Peyer's patch (tissue), 4 donors: ENCODE results near the gene EIF2S2. TPM values are rescaled to one million over a fixed set of nuclear protein-coding genes. Genes with fewer than 3 reads are reported as not detected.

Source experiments
- DNase-seq, 3 donors: peaks; one replicate each; pipeline ENCODE4 v3.0.0-alpha.2; 2017 to 2019
- H3K27ac ChIP-seq, 4 donors: fragments of 200-600 bp; sonication (generic); one replicate each; pipeline ENCODE4 v1.5.1; 2016 to 2019
- H3K27me3 ChIP-seq, 2 donors: fragments of 200-600 bp; sonication (generic); one replicate each; pipeline ENCODE4 v1.5.1; 2019
- H3K36me3 ChIP-seq, 3 donors: fragments of 200-600 bp; sonication (generic); one replicate each; pipeline ENCODE4 v1.5.1; 2016 to 2019
- H3K4me1 ChIP-seq, 4 donors: fragments of 200-600 bp; sonication (generic); one replicate each; pipeline ENCODE4 v1.5.1; 2016 to 2019
- H3K4me3 ChIP-seq, 4 donors: fragments of 200-600 bp; sonication (generic); 1 replicate in 3 of 4; 2 replicates in 1 of 4; pipeline ENCODE4 v1.5.1; 2016 to 2019; ENCODE audit warnings: mild to moderate bottlenecking in 1 of 4
- H3K9me3 ChIP-seq, 4 donors: fragments of 200-600 bp; sonication (generic); one replicate each; pipeline ENCODE4 v1.5.1; 2016 to 2019; ENCODE audit warnings: mild to moderate bottlenecking in 1 of 4
- POLR2A ChIP-seq, 2 donors: fragments of 450-650 bp; IDR thresholded peaks; one replicate each; pipeline ENCODE4 v1.5.1; 2017; ENCODE audit warnings: antibody characterized with exemption in 2 of 2, mild to moderate bottlenecking in 2 of 2, moderate library complexity in 2 of 2
- total RNA-seq, 4 donors: library from RNA; depleted of rRNA; stranded (reverse); fragments of >200 nt; gene quantifications; one replicate each; pipeline ENCODE4 v1.1.0, GENCODE V29; 2016
- TF ChIP-seq, protein P1 (sequence below), 6 experiments: fragments of 450-650 bp in 4 of 6; fragments of 200-600 bp in 2 of 6; sonication (generic) in 1 of 6; IDR thresholded peaks; one replicate each; pipeline ENCODE4 v1.5.1; 2017 to 2019; ENCODE audit warnings: antibody characterized with exemption in 6 of 6, mild to moderate bottlenecking in 3 of 6, moderate library complexity in 1 of 6

Gene EIF2S2
- total RNA-seq, 4 donors from 2014 or later: 25.0 to 48.7 (median 30.6) TPM

DNA sequence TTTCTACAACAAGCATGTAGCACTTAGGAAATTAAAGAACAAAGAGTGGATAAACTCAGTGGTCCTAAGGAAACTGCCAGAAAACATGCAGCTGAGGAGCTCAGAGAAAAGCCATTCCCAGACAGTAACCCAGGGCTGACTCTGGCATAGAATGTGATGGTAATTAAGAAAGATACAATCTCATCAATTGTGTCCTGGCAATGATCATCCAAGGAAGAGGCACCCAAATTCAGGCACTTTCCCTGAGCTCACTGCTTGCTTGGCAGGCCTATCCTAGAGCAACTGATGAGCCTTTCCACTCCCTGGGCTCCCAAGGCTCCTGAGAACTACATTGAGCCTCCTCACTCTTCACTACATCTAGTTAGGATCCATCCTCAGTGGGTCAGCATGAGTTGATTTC lies 16.2 kb downstream of the EIF2S2 start:
- no peaks in the 10 kb centered on the region for H3K9me3 ChIP-seq
- no peak for DNase-seq
- no peak for TF ChIP-seq POLR2A (IDR thresholded peaks at IDR 0.05)
- TF ChIP-seq, protein P1, sequence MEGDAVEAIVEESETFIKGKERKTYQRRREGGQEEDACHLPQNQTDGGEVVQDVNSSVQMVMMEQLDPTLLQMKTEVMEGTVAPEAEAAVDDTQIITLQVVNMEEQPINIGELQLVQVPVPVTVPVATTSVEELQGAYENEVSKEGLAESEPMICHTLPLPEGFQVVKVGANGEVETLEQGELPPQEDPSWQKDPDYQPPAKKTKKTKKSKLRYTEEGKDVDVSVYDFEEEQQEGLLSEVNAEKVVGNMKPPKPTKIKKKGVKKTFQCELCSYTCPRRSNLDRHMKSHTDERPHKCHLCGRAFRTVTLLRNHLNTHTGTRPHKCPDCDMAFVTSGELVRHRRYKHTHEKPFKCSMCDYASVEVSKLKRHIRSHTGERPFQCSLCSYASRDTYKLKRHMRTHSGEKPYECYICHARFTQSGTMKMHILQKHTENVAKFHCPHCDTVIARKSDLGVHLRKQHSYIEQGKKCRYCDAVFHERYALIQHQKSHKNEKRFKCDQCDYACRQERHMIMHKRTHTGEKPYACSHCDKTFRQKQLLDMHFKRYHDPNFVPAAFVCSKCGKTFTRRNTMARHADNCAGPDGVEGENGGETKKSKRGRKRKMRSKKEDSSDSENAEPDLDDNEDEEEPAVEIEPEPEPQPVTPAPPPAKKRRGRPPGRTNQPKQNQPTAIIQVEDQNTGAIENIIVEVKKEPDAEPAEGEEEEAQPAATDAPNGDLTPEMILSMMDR (IDR thresholded peaks at IDR 0.05): no peak
- no peaks in the 10 kb centered on the region for H3K27me3 ChIP-seq
- peaks cover 0 to 97% (median 0%) of the 10 kb centered on the region in 3 donors for H3K36me3 ChIP-seq
- no peak overlapping the region for H3K27ac ChIP-seq
- no peak overlapping the region for H3K4me3 ChIP-seq
- H3K4me1 ChIP-seq: no peaks in the 10 kb centered on the region

DNA sequence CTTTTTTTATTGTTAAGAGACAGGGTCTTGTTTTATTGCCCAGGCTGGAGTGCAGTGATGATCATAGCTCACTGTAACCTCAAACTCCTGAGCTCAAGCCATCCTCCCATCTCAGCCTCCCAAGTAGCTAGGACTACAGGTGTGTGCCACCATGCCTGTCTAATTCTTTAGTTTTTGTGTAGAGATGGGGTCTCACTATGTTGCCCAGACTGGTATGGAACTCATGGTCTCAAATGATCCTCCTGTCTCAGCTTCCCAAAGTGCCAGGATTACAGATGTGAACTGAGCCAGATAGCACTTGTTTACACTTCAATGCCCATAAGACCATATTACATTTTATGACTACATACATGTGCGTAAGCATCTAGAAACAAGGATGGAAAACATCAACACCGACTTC lies 18.1 kb downstream of the EIF2S2 start:
- no peak overlapping the region for H3K4me3 ChIP-seq
- H3K27ac ChIP-seq: no peak overlapping the region
- H3K27me3 ChIP-seq: no peaks in the 10 kb centered on the region
- no peaks in the 10 kb centered on the region for H3K9me3 ChIP-seq
- peaks cover 0 to 100% (median 0%) of the 10 kb centered on the region in 3 donors for H3K36me3 ChIP-seq
- no peak for DNase-seq
- H3K4me1 ChIP-seq: no peaks in the 10 kb centered on the region
- TF ChIP-seq POLR2A (IDR thresholded peaks at IDR 0.05): no peak
- TF ChIP-seq, protein P1 (IDR thresholded peaks at IDR 0.05): no peak

DNA sequence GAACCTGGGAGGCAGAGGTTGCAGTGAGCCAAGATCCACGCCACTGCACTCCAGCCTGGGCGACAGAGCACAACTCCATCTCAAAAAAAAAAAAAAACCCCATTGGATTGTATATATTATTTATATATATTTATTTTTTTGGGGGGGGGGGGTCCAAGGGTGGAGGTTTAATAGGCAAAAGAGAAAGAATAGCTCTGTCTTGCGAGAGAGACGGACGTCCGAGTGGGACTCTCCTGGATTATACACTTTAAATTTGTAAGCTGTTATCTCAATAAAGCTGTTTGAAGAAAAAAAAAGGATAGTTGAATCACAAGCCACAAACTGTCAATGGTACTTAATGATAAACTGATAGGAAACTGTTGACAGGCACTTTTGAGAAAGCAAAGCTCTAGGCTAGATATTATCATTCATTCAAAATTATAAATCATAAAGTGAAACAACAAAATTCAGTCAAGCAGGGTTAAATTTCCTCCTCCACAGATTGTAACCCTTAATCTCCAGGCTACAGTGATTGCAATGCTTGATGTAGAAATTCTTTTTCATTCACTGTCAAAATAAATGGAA lies 20.3 kb downstream of the EIF2S2 start:
- no peak for DNase-seq
- H3K27me3 ChIP-seq: no peaks in the 10 kb centered on the region
- peaks cover 0 to 100% (median 0%) of the 10 kb centered on the region in 3 donors for H3K36me3 ChIP-seq
- H3K27ac ChIP-seq: no peak overlapping the region
- H3K4me1 ChIP-seq: no peaks in the 10 kb centered on the region
- H3K4me3 ChIP-seq: no peak overlapping the region
- H3K9me3 ChIP-seq: no peaks in the 10 kb centered on the region
- TF ChIP-seq, protein P1 (IDR thresholded peaks at IDR 0.05): no peak
- TF ChIP-seq POLR2A (IDR thresholded peaks at IDR 0.05): no peak

DNA sequence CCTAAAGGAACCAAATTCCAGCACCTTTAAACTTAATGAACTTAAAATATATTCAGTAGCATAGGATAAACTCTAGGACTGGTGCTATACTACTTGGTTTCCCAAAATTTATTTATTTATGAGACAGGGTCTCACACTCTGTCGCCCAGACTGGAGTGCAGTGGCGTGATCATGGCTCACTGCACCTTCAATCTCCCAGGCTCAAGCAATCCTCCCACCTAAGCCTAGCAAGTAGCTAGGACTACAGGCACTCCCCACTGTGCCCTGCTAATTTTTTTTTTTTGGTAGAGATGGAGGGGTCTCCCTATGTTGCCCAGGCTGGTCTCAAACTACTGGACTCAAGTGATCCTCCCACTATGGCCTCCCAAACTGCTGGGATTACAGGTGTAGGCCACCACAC lies 21.4 kb downstream of the EIF2S2 start:
- H3K36me3 ChIP-seq: peaks cover 0 to 100% (median 0%) of the 10 kb centered on the region in 3 donors
- H3K27ac ChIP-seq: no peak overlapping the region
- H3K4me3 ChIP-seq: no peak overlapping the region
- DNase-seq: no peak
- no peaks in the 10 kb centered on the region for H3K4me1 ChIP-seq
- H3K9me3 ChIP-seq: no peaks in the 10 kb centered on the region
- no peak for TF ChIP-seq POLR2A (IDR thresholded peaks at IDR 0.05)
- TF ChIP-seq, protein P1 (IDR thresholded peaks at IDR 0.05): no peak
- no peaks in the 10 kb centered on the region for H3K27me3 ChIP-seq

DNA sequence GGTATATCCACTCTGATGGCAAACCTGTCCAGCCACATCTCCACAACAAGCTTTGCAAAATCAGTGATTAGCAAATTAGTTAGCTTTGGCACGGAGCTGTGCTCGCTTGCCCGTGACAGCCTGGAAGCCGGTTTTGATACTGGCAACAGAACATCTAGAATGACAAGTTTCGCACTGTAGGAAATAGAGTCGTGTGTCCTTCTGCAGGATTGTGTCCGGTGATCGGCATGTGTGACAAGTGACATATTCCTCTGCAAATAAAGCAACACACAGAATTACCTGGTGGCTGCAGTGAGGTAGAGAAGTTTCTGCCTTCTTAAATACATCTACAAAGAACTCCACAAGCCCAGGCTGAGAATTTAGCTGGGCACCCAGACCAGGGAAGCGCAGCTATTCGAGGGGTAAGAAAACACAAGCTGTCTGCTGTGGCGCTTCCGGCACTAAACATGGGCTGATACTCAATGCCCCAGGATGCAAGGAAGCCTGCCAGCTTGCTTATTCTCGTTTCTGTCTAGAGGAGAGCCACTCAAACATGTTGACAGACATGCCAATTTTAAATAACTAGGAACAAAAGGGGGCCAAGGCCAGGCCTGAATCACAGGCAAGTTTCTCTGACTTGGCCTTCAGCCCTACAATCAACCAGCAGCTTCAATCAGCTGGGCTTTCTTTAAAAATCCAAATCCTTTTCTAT lies 22.2 kb downstream of the EIF2S2 start:
- Histone ChIP-seq H3K36me3 (peaks cover 0 to 98% (median 0%) of the 10 kb centered on the region in 3 donors), H3K4me1 (no peaks in the 10 kb centered on the region), H3K4me3 (no peak overlapping the region), H3K27ac (no peak overlapping the region), H3K27me3 (no peaks in the 10 kb centered on the region), H3K9me3 (no peaks in the 10 kb centered on the region)
- no peak for DNase-seq
- TF ChIP-seq, protein P1 (IDR thresholded peaks at IDR 0.05): no peak
- TF ChIP-seq POLR2A (IDR thresholded peaks at IDR 0.05): no peak
